ENCODE results near the gene CCDC15. TPM values are rescaled to one million over a fixed set of nuclear protein-coding genes. Genes with fewer than 3 reads are reported as not detected.

The CCDC15 gene
- total and polyA plus RNA-seq, 2 donors (not counting 1 experiment from before 2014, with no cell fraction given) = 0.31 to 1.8 TPM

GRCh38 chr11:125082611-125083311 is 128.8 kb downstream of the CCDC15 start:
- DNase-seq (no peak), ATAC-seq (ENCODE audit: low read depth) (no peak)
- 89% methylated on average over 10 of the region's 10 CpGs for WGBS (ENCODE audit: insufficient coverage)
- Histone ChIP-seq H3K36me3 (replicated peaks in 1 of 2; ENCODE audit: control extremely low read depth in 1 of 2, control insufficient read depth in 1 of 2, extremely low read depth in 1 of 2, insufficient read depth in 2 of 2, low read length in 1 of 2) (peaks cover 0 to 2% of the 10 kb centered on the region in 2 experiments), H2AFZ (ENCODE audit: insufficient read depth, low read depth, low read length, poor library complexity, severe bottlenecking) (no peak overlapping the region), H3K79me2 (ENCODE audit: control insufficient read depth, insufficient read depth, low read length) (no peaks in the 10 kb centered on the region), H3K4me1 (ENCODE audit: control insufficient read depth in 2 of 2, insufficient read depth in 2 of 2, low read length in 2 of 2) (no peaks in the 10 kb centered on the region), H3K27me3 (replicated peaks in 1 of 4; ENCODE audit: control extremely low read depth in 1 of 4, control insufficient read depth in 3 of 4, insufficient read depth in 4 of 4, low read length in 3 of 4) (no peaks in the 10 kb centered on the region), H4K20me1 (ENCODE audit: control insufficient read depth, insufficient read depth, low read length, poor library complexity, severe bottlenecking) (no peaks in the 10 kb centered on the region), H3K9ac (ENCODE audit: low read length) (no peak overlapping the region), H3K27ac (ENCODE audit: low read length in 2 of 2) (no peak overlapping the region), H3K9me3 (ENCODE audit: control extremely low read depth in 1 of 3, control insufficient read depth in 2 of 3, insufficient read depth in 1 of 3, low read length in 2 of 3) (no peaks in the 10 kb centered on the region), H3K4me2 (replicated peaks; ENCODE audit: low read depth, low read length, poor library complexity, severe bottlenecking) (no peak overlapping the region), H3K4me3 (ENCODE audit: control extremely low read depth in 1 of 5, extremely low read depth in 1 of 5, insufficient read depth in 1 of 5, low read depth in 2 of 5, low read length in 4 of 5) (no peak overlapping the region)
- Mint-ChIP-seq H3K27me3 (no peaks in the 10 kb centered on the region), H3K4me3 (no peak overlapping the region), H3K9me3 (ENCODE audit: insufficient read depth) (no peaks in the 10 kb centered on the region), H3K4me1 (no peaks in the 10 kb centered on the region), H3K27ac (no peak overlapping the region)
- ChIA-PET CTCF (interaction anchor here (0.9 to 1.5 kb wide), 2 partner anchors 10 to 11 kb away, joined by 3 to 4 read pairs; no protein-coding TSS in a partner anchor), POLR2A (no interaction called here)
- TF ChIP-seq CTCF (IDR thresholded peaks at IDR 0.05) = no peak
- TF ChIP-seq EZH2 (IDR thresholded peaks at IDR 0.05; ENCODE audit: borderline replicate concordance, insufficient read depth, low read depth, low read length, poor library complexity, severe bottlenecking) = no peak
- intact Hi-C loops (cut with micrococcal nuclease) = no loop called here

- DNase-seq = no peak
- intact Hi-C loops (cut with micrococcal nuclease) = no loop called here
- Histone ChIP-seq H3K27me3 (replicated peaks in 1 of 4; ENCODE audit: control extremely low read depth in 1 of 4, control insufficient read depth in 3 of 4, insufficient read depth in 4 of 4, low read length in 3 of 4) (no peaks in the 10 kb centered on the region), H3K36me3 (replicated peaks in 1 of 2; ENCODE audit: control extremely low read depth in 1 of 2, control insufficient read depth in 1 of 2, extremely low read depth in 1 of 2, insufficient read depth in 2 of 2, low read length in 1 of 2) (peaks cover 0 to 2% of the 10 kb centered on the region in 2 experiments), H3K4me1 (ENCODE audit: control insufficient read depth in 2 of 2, insufficient read depth in 2 of 2, low read length in 2 of 2) (no peaks in the 10 kb centered on the region), H3K9me3 (ENCODE audit: control extremely low read depth in 1 of 3, control insufficient read depth in 2 of 3, insufficient read depth in 1 of 3, low read length in 2 of 3) (no peaks in the 10 kb centered on the region), H4K20me1 (ENCODE audit: control insufficient read depth, insufficient read depth, low read length, poor library complexity, severe bottlenecking) (no peaks in the 10 kb centered on the region), H3K4me3 (ENCODE audit: control extremely low read depth in 1 of 5, extremely low read depth in 1 of 5, insufficient read depth in 1 of 5, low read depth in 2 of 5, low read length in 4 of 5) (no peak overlapping the region), H3K27ac (ENCODE audit: low read length in 2 of 2) (no peak overlapping the region), H3K4me2 (replicated peaks; ENCODE audit: low read depth, low read length, poor library complexity, severe bottlenecking) (no peak overlapping the region), H2AFZ (ENCODE audit: insufficient read depth, low read depth, low read length, poor library complexity, severe bottlenecking) (no peak overlapping the region), H3K9ac (ENCODE audit: low read length) (no peak overlapping the region), H3K79me2 (ENCODE audit: control insufficient read depth, insufficient read depth, low read length) (no peaks in the 10 kb centered on the region)
- no peaks in the 10 kb centered on the region for H3K27me3 Mint-ChIP-seq
- CTCF ChIA-PET = interaction anchor here (1.5 kb wide), 1 partner anchor 11 kb away, joined by 4 read pairs; no protein-coding TSS in a partner anchor
- 96% methylated on average over 11 of the region's 11 CpGs for WGBS (ENCODE audit: insufficient coverage)
- ATAC-seq (ENCODE audit: low read depth) = no peak
- TF ChIP-seq EZH2 (IDR thresholded peaks at IDR 0.05; ENCODE audit: borderline replicate concordance, insufficient read depth, low read depth, low read length, poor library complexity, severe bottlenecking) (no peak), CTCF (IDR thresholded peaks at IDR 0.05) (no peak)
- H3K4me3 Mint-ChIP-seq = no peak overlapping the region
- H3K4me1 Mint-ChIP-seq = no peaks in the 10 kb centered on the region
- H3K27ac Mint-ChIP-seq = no peak overlapping the region
- POLR2A ChIA-PET = no interaction called here
- H3K9me3 Mint-ChIP-seq (ENCODE audit: insufficient read depth) = no peaks in the 10 kb centered on the region
These were observed 129.5 kb downstream of the CCDC15 start for GRCh38 chr11:125083312-125084056.

All from B cell (primary cell).